Measurements from ENCODE around the gene CSTF1. TPM values are rescaled to one million over a fixed set of nuclear protein-coding genes. Genes with fewer than 3 reads are reported as not detected.

Gene CSTF1
- total RNA-seq, 1 donor from 2014 or later: 51.9 TPM

GRCh38 chr20:56348305-56348693, 44.1 kb upstream of the CSTF1 start:
- Mint-ChIP-seq H3K27ac (ENCODE audit: unreplicated experiment) (no peak overlapping the region), H3K4me3 (no peak overlapping the region), H3K27me3 (ENCODE audit: low read depth) (peaks cover 30% of the 10 kb centered on the region), H3K4me1 (peaks cover 26% of the 10 kb centered on the region), H3K9me3 (no peaks in the 10 kb centered on the region), H3K36me3 (ENCODE audit: low read depth) (no peaks in the 10 kb centered on the region)
- DNase-seq (ENCODE audit: low read depth, low spot score): no peak
- no peak for TF ChIP-seq CTCF (conservative IDR thresholded peaks at IDR 0.05)

GRCh38 chr20:56348746-56349145, 43.7 kb upstream of the CSTF1 start:
- no peak for TF ChIP-seq CTCF (conservative IDR thresholded peaks at IDR 0.05)
- Mint-ChIP-seq H3K4me3 (no peak overlapping the region), H3K9me3 (no peaks in the 10 kb centered on the region), H3K27ac (ENCODE audit: unreplicated experiment) (no peak overlapping the region), H3K4me1 (peaks cover 22% of the 10 kb centered on the region), H3K27me3 (ENCODE audit: low read depth) (peaks cover 26% of the 10 kb centered on the region), H3K36me3 (ENCODE audit: low read depth) (no peaks in the 10 kb centered on the region)
- DNase-seq (ENCODE audit: low read depth, low spot score): no peak

- Mint-ChIP-seq H3K9me3 (no peaks in the 10 kb centered on the region), H3K4me1 (peaks cover 21% of the 10 kb centered on the region), H3K27me3 (ENCODE audit: low read depth) (peaks cover 6% of the 10 kb centered on the region), H3K4me3 (no peak overlapping the region), H3K27ac (ENCODE audit: unreplicated experiment) (no peak overlapping the region), H3K36me3 (ENCODE audit: low read depth) (no peaks in the 10 kb centered on the region)
- TF ChIP-seq CTCF (conservative IDR thresholded peaks at IDR 0.05): no peak
- no peak for DNase-seq (ENCODE audit: low read depth, low spot score)
Observed at GRCh38 chr20:56350842-56351241, 41.6 kb upstream of the CSTF1 start.

- Mint-ChIP-seq H3K9me3 (no peaks in the 10 kb centered on the region), H3K36me3 (ENCODE audit: low read depth) (no peaks in the 10 kb centered on the region), H3K27ac (ENCODE audit: unreplicated experiment) (no peak overlapping the region), H3K4me1 (peaks cover 18% of the 10 kb centered on the region), H3K4me3 (no peak overlapping the region), H3K27me3 (ENCODE audit: low read depth) (no peaks in the 10 kb centered on the region)
- no peak for DNase-seq (ENCODE audit: low read depth, low spot score)
- no peak for TF ChIP-seq CTCF (conservative IDR thresholded peaks at IDR 0.05)
Observed at GRCh38 chr20:56352345-56353055, 39.9 kb upstream of the CSTF1 start.

- no peak for TF ChIP-seq CTCF (conservative IDR thresholded peaks at IDR 0.05)
- Mint-ChIP-seq H3K4me1 (peaks cover 16% of the 10 kb centered on the region), H3K36me3 (ENCODE audit: low read depth) (no peaks in the 10 kb centered on the region), H3K9me3 (no peaks in the 10 kb centered on the region), H3K27me3 (ENCODE audit: low read depth) (no peaks in the 10 kb centered on the region), H3K27ac (ENCODE audit: unreplicated experiment) (no peak overlapping the region), H3K4me3 (no peak overlapping the region)
- DNase-seq (ENCODE audit: low read depth, low spot score): no peak
Observed at GRCh38 chr20:56353356-56353755, 39.1 kb upstream of the CSTF1 start.

Measured in neural crest cell (in vitro differentiated cells).